Panc1 (cell line): Measurements from ENCODE around the gene DOCK4. TPM values are rescaled to one million over a fixed set of nuclear protein-coding genes. Genes with fewer than 3 reads are reported as not detected.

Experiments used
- ATAC-seq: fragments of 200-7000 bp; cut with Tn5 transposase; 2 replicates; pipeline ENCODE4 v1.9.1; 2020; ENCODE audit warnings: mild to moderate bottlenecking, moderate library complexity
- BruUV-seq: library from RNA; stranded (reverse); fragments of 400-500 nt; replicated peaks from 2 replicates; lab custom pipeline; 2021; lab: Mats Ljungman, UMichigan
- CTCF ChIA-PET: fragments of 300-600 bp; sonication (Branson Sonifier 250); formaldehyde crosslinking; loops from one replicate; lab custom pipeline; 2022; ENCODE audit warnings: antibody characterized with exemption; lab: Charles Lee
- POLR2A ChIA-PET: fragments of 300-600 bp; sonication (Branson Sonifier 250); formaldehyde crosslinking; loops from one replicate; lab custom pipeline; 2022; ENCODE audit warnings: antibody characterized with exemption; lab: Charles Lee
- DNase-seq: peaks from one replicate; pipeline ENCODE4 v3.0.0-alpha.2; 2010; ENCODE audit warnings: low read depth, low spot score
- H3K27ac ChIP-seq: 2 replicates; pipeline ENCODE4 v1.5.1; 2011; ENCODE audit warnings: mild to moderate bottlenecking, low read length, inconsistent platforms
- H3K27me3 ChIP-seq: fragments of 200-500 bp; sonication (Bioruptor generic); 2 replicates; pipeline ENCODE4 v1.6.0; 2014; ENCODE audit warnings: low read length, inconsistent platforms; ENCODE audit not compliant: control insufficient read depth, insufficient read depth
- H3K36me3 ChIP-seq: fragments of 200-500 bp; sonication (Bioruptor generic); 2 replicates; pipeline ENCODE4 v1.5.1; 2014; ENCODE audit warnings: inconsistent platforms, mild to moderate bottlenecking, low read length, moderate library complexity; ENCODE audit not compliant: control insufficient read depth, insufficient read depth
- H3K4me1 ChIP-seq: 2 replicates; pipeline ENCODE4 v1.5.1; 2011; ENCODE audit warnings: inconsistent platforms, mild to moderate bottlenecking, low read length, moderate library complexity; ENCODE audit not compliant: control insufficient read depth, insufficient read depth
- H3K4me3 ChIP-seq, 2 experiments: 2 replicates each; pipeline ENCODE4 v1.5.1; 2011 to 2012; ENCODE audit warnings: low read depth in 2 of 2, low read length in 2 of 2, mild to moderate bottlenecking in 2 of 2, inconsistent platforms in 1 of 2, moderate library complexity in 1 of 2
- H3K9me3 ChIP-seq: fragments of 200-500 bp; sonication (Bioruptor generic); 2 replicates; pipeline ENCODE4 v1.5.1; 2014; ENCODE audit warnings: low read depth, mild to moderate bottlenecking, inconsistent platforms, low read length, moderate library complexity; ENCODE audit not compliant: control insufficient read depth, insufficient read depth
- CTCF ChIP-seq: fragments of 450-650 bp; IDR thresholded peaks from 2 replicates; pipeline ENCODE4 v1.5.1; 2017; ENCODE audit warnings: mild to moderate bottlenecking
- POLR2AphosphoS5 ChIP-seq: IDR thresholded peaks from 2 replicates; pipeline ENCODE4 v1.6.1; 2012; ENCODE audit warnings: mild to moderate bottlenecking, low read depth, low read length, moderate library complexity
- REST ChIP-seq, 2 experiments: IDR thresholded peaks; 2 replicates each; pipeline ENCODE4 v1.6.1; 2011 to 2012; ENCODE audit warnings: low read depth in 2 of 2, control low read depth in 1 of 2, low read length in 1 of 2, mild to moderate bottlenecking in 1 of 2, moderate library complexity in 1 of 2; ENCODE audit not compliant: insufficient read depth in 1 of 2
- SIN3A ChIP-seq: IDR thresholded peaks from 2 replicates; pipeline ENCODE4 v1.6.1; 2012; ENCODE audit warnings: low read depth, mild to moderate bottlenecking, low read length, moderate library complexity, borderline replicate concordance; ENCODE audit not compliant: insufficient read depth
- TCF7L2 ChIP-seq: IDR thresholded peaks from 2 replicates; pipeline ENCODE4 v1.6.1; 2011; ENCODE audit warnings: mild to moderate bottlenecking, low read depth, low read length, inconsistent platforms
- in situ Hi-C: cut with HindIII; loops from 2 replicates; pipeline ENCODE4 v1.10.0; 2016; ENCODE audit warnings: low sequenced_read_pairs, low pct_unique_long_range_greater_than_20kb
- intact Hi-C: fragments of 100-400 bp; cut with micrococcal nuclease; formaldehyde crosslinking; loops from one replicate; pipeline ENCODE4 v1.10.0; 2022; ENCODE audit not compliant: unreplicated experiment
- total RNA-seq: library from RNA; stranded (reverse); gene quantifications from one replicate; pipeline ENCODE4 v1.2.1, GENCODE V29; 2021; ENCODE audit not compliant: unreplicated experiment

The DOCK4 gene
- total RNA-seq, 1 experiment from 2014 or later, result 10.8 TPM

GRCh38 chr7:111772716-111773115, 433.5 kb downstream of the DOCK4 start:
- ChIA-PET POLR2A (no interaction called here), CTCF (no interaction called here)
- TF ChIP-seq TCF7L2 (no peak), POLR2AphosphoS5 (no peak), SIN3A (no peak), REST (IDR thresholded peaks at IDR 0.05; ENCODE audit: insufficient read depth in 1 of 2, low read depth in 2 of 2, low read length in 1 of 2) (no peak)
- Histone ChIP-seq H3K27ac (no peak overlapping the region), H3K27me3 (no peaks in the 10 kb centered on the region), H3K9me3 (no peaks in the 10 kb centered on the region), H3K4me1 (no peaks in the 10 kb centered on the region), H3K4me3 (no peak overlapping the region), H3K36me3 (no peaks in the 10 kb centered on the region)
- DNase-seq (no peak), ATAC-seq (no peak)
- in situ Hi-C loops (no loop called here), intact Hi-C loops (no loop called here)
- no TSS peak for BruUV-seq

DNA sequence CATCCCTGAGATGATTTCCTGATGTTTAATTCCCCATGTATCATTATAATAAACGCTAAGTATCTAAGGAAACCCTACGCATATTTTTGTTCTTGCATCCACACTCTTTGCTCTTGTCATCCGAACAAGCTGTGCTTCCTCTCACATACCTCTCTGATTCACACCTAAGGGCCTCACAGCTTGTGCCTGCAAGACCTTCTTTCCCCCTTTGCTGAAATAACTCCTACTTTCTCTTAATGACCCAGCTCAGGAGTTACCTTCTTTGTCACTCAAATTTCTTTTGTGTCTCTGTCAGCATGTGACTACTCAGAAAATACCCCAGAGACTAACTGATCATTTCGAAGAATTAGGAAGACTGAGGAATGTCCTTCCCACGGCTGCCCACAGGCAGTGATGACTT, 434.6 kb downstream of the DOCK4 start:
- TF ChIP-seq REST (IDR thresholded peaks at IDR 0.05; ENCODE audit: insufficient read depth in 1 of 2, low read depth in 2 of 2, low read length in 1 of 2), result no peak
- TF ChIP-seq SIN3A, result no peak
- no peak for TF ChIP-seq TCF7L2
- TF ChIP-seq POLR2AphosphoS5, result no peak
- no peak for TF ChIP-seq CTCF
- CTCF ChIA-PET, result no interaction called here
- Histone ChIP-seq H3K27ac (no peak overlapping the region), H3K4me3 (no peak overlapping the region), H3K4me1 (no peaks in the 10 kb centered on the region), H3K27me3 (no peaks in the 10 kb centered on the region), H3K9me3 (no peaks in the 10 kb centered on the region), H3K36me3 (no peaks in the 10 kb centered on the region)
- intact Hi-C loops (no loop called here), in situ Hi-C loops (no loop called here)
- no peak for DNase-seq
- POLR2A ChIA-PET, result no interaction called here
- ATAC-seq, result no peak
- no TSS peak for BruUV-seq
